Right lobe of liver (tissue), 4 donors: ENCODE measurements around the gene FDX1.

Experiments
- CTCF ChIP-seq, 4 donors: fragments of 200-600 bp in 3 of 4; fragments of 450-650 bp in 1 of 4; IDR thresholded peaks; one replicate each; pipeline versions ENCODE4 v1.5.1 to v1.8.0; 2016 to 2022; ENCODE audit warnings: antibody characterized with exemption in 4 of 4, mild to moderate bottlenecking in 2 of 4
- POLR2A ChIP-seq: fragments of 450-650 bp; IDR thresholded peaks from one replicate; pipeline ENCODE4 v1.6.1; 2017; ENCODE audit warnings: antibody characterized with exemption, mild to moderate bottlenecking
- donor health status: DM: no; HTN: no; CAD: no.
- donor health status: DM: no; HTN: no; CAD: no.
- donor health status: DM: no; HTN: yes; CAD: no.

DNA sequence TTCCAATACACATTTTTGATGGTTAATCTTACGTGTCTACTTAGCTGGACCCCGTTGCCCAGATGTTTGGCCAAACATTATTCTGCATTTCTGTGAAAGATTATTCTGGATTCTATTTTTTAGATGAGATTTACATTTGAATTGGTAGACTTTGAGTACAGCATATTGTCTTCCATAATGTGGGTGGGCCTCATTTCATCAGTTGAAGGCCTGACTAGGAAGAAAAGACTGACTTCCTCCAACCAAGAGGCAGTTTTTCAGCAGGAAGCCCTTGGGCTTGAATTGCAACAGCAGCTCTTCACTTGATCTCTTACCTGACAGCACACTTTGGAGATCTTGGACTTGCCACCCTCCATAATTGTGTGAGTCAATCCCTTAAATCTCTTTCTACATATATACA lies 58.7 kb downstream of the FDX1 start:
- TF ChIP-seq CTCF (IDR thresholded peaks at IDR 0.05), result no peak
- TF ChIP-seq POLR2A, result no peak
